Measurements from ENCODE around the gene LIM2. TPM values are rescaled to one million over a fixed set of nuclear protein-coding genes. Genes with fewer than 3 reads are reported as not detected.
A peak's percentile ranks its signal among the peaks of the same experiment; 100 is the strongest.

Gene LIM2
- total RNA-seq, 1 donor from 2014 or later, result not detected

DNA sequence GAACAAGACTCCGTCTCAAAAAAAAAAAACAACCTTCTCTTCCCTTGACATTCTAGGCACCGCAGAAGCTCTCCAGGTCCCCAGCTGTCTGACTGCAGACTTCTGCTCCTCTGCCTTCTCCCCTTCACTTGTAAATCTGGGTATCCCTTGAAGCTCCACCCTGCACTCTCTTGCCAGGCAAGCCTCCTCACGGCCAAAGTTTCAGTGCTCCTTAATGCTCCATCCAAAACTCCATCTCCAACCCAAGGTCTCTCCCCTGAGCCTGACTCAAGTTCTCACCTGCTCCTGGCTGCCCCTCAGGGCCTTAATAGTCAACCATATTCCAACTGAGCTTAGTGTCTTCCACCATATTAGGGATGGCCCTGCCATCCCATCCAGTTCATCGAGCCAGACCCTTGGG is 17.5 kb downstream of the LIM2 start:
- intact Hi-C loops (cut with DNase I), result no loop called here
- H3K36me3 ChIP-seq, result no peaks in the 10 kb centered on the region
- no peak overlapping the region for H3K4me3 ChIP-seq
- no peaks in the 10 kb centered on the region for H3K27me3 ChIP-seq
- DNase-seq (ENCODE audit: extremely low spot score in 2 of 2), result no peak
- H3K27ac ChIP-seq, result no peak overlapping the region
- no peak for TF ChIP-seq POLR2AphosphoS5 (IDR thresholded peaks at IDR 0.05; ENCODE audit: insufficient read depth in 1 of 2, low read depth in 1 of 2)
- no peak for TF ChIP-seq POLR2A (IDR thresholded peaks at IDR 0.05)
- peaks cover 15% of the 10 kb centered on the region for H3K4me1 ChIP-seq
- no peaks in the 10 kb centered on the region for H3K9me3 ChIP-seq

DNA sequence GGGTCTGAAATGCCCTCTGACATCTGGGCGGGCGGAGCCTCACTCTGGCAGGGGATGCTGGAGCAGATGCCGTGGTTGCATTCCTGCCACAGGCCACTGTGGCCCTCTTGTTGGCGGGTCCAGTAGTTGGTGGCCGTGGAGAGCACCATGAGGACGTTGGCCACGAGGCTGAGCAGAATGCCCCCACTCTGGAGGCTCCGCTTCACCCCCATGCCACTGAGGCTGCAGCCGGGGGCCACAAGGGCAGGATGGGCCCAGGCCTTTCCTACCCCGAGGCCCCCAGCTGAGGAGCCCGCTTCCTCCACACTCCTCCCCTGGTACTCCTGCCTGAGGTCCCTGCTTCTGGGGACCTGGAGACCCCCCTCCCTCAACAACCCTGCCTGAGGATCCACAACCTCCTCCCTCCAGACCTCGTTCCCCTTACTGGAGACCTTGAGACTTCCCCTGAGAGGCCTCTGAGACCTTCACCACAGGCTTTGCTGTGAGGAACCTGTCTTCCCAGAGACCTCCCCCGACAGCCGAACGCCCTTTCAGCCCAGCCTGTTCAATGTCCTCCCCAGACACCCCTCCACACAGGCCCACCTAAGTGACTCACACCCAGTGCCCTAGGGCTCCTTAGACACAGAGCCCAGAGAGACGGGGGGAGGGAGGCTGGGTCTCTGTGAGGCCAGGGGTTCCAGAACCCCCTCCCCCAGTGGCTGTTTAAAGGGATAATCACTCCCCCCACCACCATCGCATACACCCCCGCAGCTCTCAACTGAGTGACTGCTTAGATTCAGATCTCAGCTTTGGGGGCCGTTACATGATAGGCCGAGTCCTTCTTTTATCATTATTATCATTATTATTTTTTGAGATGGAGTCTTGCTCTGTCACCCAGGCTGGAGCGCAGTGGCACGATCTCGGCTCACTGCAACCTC is 19.1 kb downstream of the LIM2 start, which contains the start of gene CLDND2:
Gene CLDND2 (minus strand): TSS at position 638 of the 917 bp plus-strand sequence. CDS start 426 bp downstream, at position 212.
- H3K36me3 ChIP-seq, result no peaks in the 10 kb centered on the region
- TF ChIP-seq, protein P1, sequence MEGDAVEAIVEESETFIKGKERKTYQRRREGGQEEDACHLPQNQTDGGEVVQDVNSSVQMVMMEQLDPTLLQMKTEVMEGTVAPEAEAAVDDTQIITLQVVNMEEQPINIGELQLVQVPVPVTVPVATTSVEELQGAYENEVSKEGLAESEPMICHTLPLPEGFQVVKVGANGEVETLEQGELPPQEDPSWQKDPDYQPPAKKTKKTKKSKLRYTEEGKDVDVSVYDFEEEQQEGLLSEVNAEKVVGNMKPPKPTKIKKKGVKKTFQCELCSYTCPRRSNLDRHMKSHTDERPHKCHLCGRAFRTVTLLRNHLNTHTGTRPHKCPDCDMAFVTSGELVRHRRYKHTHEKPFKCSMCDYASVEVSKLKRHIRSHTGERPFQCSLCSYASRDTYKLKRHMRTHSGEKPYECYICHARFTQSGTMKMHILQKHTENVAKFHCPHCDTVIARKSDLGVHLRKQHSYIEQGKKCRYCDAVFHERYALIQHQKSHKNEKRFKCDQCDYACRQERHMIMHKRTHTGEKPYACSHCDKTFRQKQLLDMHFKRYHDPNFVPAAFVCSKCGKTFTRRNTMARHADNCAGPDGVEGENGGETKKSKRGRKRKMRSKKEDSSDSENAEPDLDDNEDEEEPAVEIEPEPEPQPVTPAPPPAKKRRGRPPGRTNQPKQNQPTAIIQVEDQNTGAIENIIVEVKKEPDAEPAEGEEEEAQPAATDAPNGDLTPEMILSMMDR (IDR thresholded peaks at IDR 0.05), result no peak
- TF ChIP-seq POLR2A (IDR thresholded peaks at IDR 0.05) (no peak), POLR2AphosphoS5 (IDR thresholded peaks at IDR 0.05; ENCODE audit: insufficient read depth in 1 of 2, low read depth in 1 of 2) (no peak)
- peak within 1 kb of the TSS; percentile 79 to 81 for H3K4me3 ChIP-seq
- no peak for DNase-seq (ENCODE audit: extremely low spot score in 2 of 2)
- no peaks in the 10 kb centered on the region for H3K27me3 ChIP-seq
- no peaks in the 10 kb centered on the region for H3K9me3 ChIP-seq
- peaks cover 31% of the 10 kb centered on the region for H3K4me1 ChIP-seq
- H3K27ac ChIP-seq, result peak within 1 kb of the TSS; percentile 93
- intact Hi-C loops (cut with DNase I), result loop anchor here (10.0 kb wide), 1 partner anchor 326 kb away; the partner anchor contains the start of gene SPACA6

DNA sequence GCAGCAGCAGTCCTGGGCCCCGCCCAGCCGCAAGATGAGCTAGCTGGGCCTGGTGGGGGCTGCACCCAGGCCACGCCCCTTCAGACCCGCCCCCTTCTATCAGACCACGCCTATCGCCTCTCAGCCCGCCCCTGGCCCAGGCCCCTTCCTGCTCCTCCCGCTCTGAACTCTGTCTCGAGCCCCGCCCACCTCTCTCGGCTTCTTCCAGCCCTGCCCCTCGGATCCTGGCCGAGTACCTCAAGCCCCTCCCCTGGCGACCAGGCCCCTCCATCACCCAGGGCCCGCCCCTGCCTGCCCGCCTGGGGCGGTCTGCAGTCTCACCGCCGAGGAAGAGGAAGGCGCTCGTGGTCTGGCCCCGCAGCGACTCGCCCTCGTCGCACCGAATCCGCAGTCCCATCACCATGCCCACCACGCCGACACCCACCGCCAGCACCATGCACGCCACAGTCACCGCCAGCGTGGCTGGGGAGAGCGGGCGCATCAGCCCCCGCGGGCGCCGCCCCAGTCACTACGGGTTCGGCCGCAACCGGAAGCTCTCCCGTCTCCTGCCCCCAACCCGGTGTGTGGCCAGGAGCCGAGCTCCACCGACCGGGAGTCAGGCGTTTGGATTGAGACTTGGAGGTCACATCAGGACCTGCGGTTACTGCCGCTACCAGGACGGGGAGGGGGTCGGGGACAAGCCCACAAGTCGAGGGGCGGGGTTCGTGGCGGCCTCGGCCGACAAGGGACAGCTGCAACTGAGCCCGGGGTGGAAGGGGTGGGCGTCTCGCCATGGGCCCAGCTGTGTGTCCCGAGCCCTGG is 20.0 kb downstream of the LIM2 start:
- peak overlapping the region; percentile 79 to 81 for H3K4me3 ChIP-seq
- H3K36me3 ChIP-seq, result no peaks in the 10 kb centered on the region
- H3K27ac ChIP-seq, result peak overlapping the region; percentile 93
- peak; percentile 5 to 42 for TF ChIP-seq POLR2A (IDR thresholded peaks at IDR 0.05)
- peak; percentile 92 to 97 for TF ChIP-seq POLR2AphosphoS5 (IDR thresholded peaks at IDR 0.05; ENCODE audit: insufficient read depth in 1 of 2, low read depth in 1 of 2)
- TF ChIP-seq, protein P1 (IDR thresholded peaks at IDR 0.05), result no peak
- no peaks in the 10 kb centered on the region for H3K9me3 ChIP-seq
- DNase-seq (ENCODE audit: extremely low spot score in 2 of 2), result peak; percentile 99 to 100
- no peaks in the 10 kb centered on the region for H3K27me3 ChIP-seq
- H3K4me1 ChIP-seq, result peaks cover 36% of the 10 kb centered on the region
- intact Hi-C loops (cut with DNase I), result loop anchor here (10.0 kb wide), 1 partner anchor 327 kb away; the partner anchor contains the start of gene SPACA6

DNA sequence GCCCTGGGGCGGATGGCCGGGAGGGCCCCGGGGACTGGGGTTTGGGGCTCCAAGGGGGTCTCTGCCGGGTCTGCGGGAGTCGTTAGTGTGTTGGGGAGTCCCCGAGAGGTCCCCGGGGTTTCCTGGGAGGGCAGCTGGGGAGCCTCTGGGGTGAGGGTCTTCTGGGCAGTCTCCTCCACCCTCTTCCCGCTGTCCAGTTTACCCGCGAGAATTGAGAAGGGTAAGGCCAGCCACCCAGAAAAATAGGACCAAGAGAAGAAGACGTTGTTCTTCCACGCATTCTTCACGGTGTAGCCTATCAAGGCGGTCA is 20.6 kb downstream of the LIM2 start:
- TF ChIP-seq, protein P1 (IDR thresholded peaks at IDR 0.05), result no peak
- TF ChIP-seq POLR2A (IDR thresholded peaks at IDR 0.05), result peak; percentile 12 to 98
- Histone ChIP-seq H3K9me3 (no peaks in the 10 kb centered on the region), H3K4me3 (peak overlapping the region; percentile 79 to 81), H3K27me3 (no peaks in the 10 kb centered on the region), H3K36me3 (no peaks in the 10 kb centered on the region), H3K27ac (peak overlapping the region; percentile 93), H3K4me1 (peaks cover 41% of the 10 kb centered on the region)
- intact Hi-C loops (cut with DNase I), result loop anchor here (10.0 kb wide), 1 partner anchor 328 kb away; the partner anchor contains the start of gene SPACA6
- DNase-seq (ENCODE audit: extremely low spot score in 2 of 2), result no peak

Data from vagina (tissue), 2 donors.